HepG2 (cell line): Measurements from ENCODE around the gene SRSF3. TPM values are rescaled to one million over a fixed set of nuclear protein-coding genes. Genes with fewer than 3 reads are reported as not detected.

Source experiments
- ATAC-seq: fragments of 200-7000 bp; cut with Tn5 transposase; 3 replicates; pipeline ENCODE4 v1.9.1; 2020; ENCODE audit warnings: mild to moderate bottlenecking, moderate library complexity
- BruUV-seq: library from RNA; stranded (reverse); fragments of 400-500 nt; replicated peaks from 2 replicates; lab custom pipeline; 2021; lab: Mats Ljungman, UMichigan
- CTCF ChIA-PET: fragments of 300-600 bp; formaldehyde crosslinking; extraction: SDS; loops from one replicate; lab custom pipeline; 2021; ENCODE audit warnings: low total read pairs, inconsistent platforms, low intra/inter-chr PET ratio; lab: Yijun Ruan, JAX
- POLR2A ChIA-PET: fragments of 350-600 bp; sonication (Branson Sonifier 250); formaldehyde crosslinking; loops from one replicate; lab custom pipeline; 2020; ENCODE audit warnings: antibody characterized with exemption, inconsistent platforms; lab: Yijun Ruan, JAX
- DNase-seq: peaks from one replicate; pipeline ENCODE4 v3.0.0-alpha.2; 2015; ENCODE audit warnings: low spot score
- FAIRE-seq: peaks from 3 replicates; lab custom pipeline; 2011; peaks lifted over from hg19 to GRCh38; lab: Jason Lieb, UNC
- H2AFZ ChIP-seq: one replicate; pipeline ENCODE4 v1.6.1; 2011; ENCODE audit warnings: low read length, inconsistent platforms
- H3K27ac ChIP-seq: fragments of 300-600 bp; 3 replicates; pipeline ENCODE4 v1.8.0; 2011; ENCODE audit warnings: mixed run types, mild to moderate bottlenecking, mixed read lengths, low read length, inconsistent platforms; ENCODE audit not compliant: insufficient read depth; ENCODE audit errors: extremely low read length
- H3K27me3 ChIP-seq, 2 experiments: fragments of 200-600 bp in 1 of 2; 2 replicates in 1 of 2; 3 replicates in 1 of 2; pipeline versions ENCODE4 v1.6.0 to v1.8.0; 2011; ENCODE audit warnings: low read length in 2 of 2, mild to moderate bottlenecking in 2 of 2, moderate library complexity in 2 of 2, inconsistent platforms in 1 of 2; ENCODE audit not compliant: insufficient read depth in 2 of 2, control insufficient read depth in 1 of 2
- H3K36me3 ChIP-seq, 2 experiments: fragments of 200-600 bp in 1 of 2; replicated peaks in 1 of 2; 2 replicates in 1 of 2; 3 replicates in 1 of 2; pipeline versions ENCODE4 v1.5.1 to v1.8.0; 2011; ENCODE audit warnings: low read length in 2 of 2, inconsistent platforms in 1 of 2; ENCODE audit not compliant: insufficient read depth in 2 of 2, control insufficient read depth in 1 of 2
- H3K4me1 ChIP-seq: 2 replicates; pipeline ENCODE4 v1.5.1; 2012; ENCODE audit warnings: low read length, inconsistent platforms; ENCODE audit not compliant: insufficient read depth
- H3K4me2 ChIP-seq: 2 replicates; pipeline ENCODE4 v1.6.0; 2011; ENCODE audit warnings: low read depth, low read length, inconsistent platforms
- H3K4me3 ChIP-seq, 3 experiments: fragments of 200-600 bp in 1 of 3; sonication (generic), shearing (Covaris generic) in 1 of 3; replicated peaks in 1 of 3; 2 replicates each; pipeline ENCODE4 v1.5.1; 2011 to 2016; ENCODE audit warnings: low read length in 3 of 3, inconsistent platforms in 2 of 3, low read depth in 2 of 3, mild to moderate bottlenecking in 2 of 3, control low read depth in 1 of 3, mixed read lengths in 1 of 3; ENCODE audit not compliant: insufficient read depth in 1 of 3
- H3K79me2 ChIP-seq: one replicate; pipeline ENCODE4 v1.6.1; 2011; ENCODE audit warnings: low read length, inconsistent platforms; ENCODE audit not compliant: insufficient read depth
- H3K9ac ChIP-seq: 2 replicates; pipeline ENCODE4 v1.6.0; 2011; ENCODE audit warnings: mild to moderate bottlenecking, low read depth, low read length, inconsistent platforms; ENCODE audit not compliant: insufficient read depth
- H3K9me3 ChIP-seq: 2 replicates; pipeline ENCODE4 v1.5.1; 2012; ENCODE audit warnings: mild to moderate bottlenecking, low read length
- H4K20me1 ChIP-seq: 2 replicates; pipeline ENCODE4 v1.6.0; 2011; ENCODE audit warnings: inconsistent platforms, mild to moderate bottlenecking, low read length, moderate library complexity; ENCODE audit not compliant: insufficient read depth
- BRCA1 ChIP-seq: sonication (generic); formaldehyde crosslinking; IDR thresholded peaks from 2 replicates; pipeline ENCODE4 v1.4.0; 2020; ENCODE audit warnings: missing genetic modification reagents
- ELF4 ChIP-seq: sonication (generic); formaldehyde crosslinking; IDR thresholded peaks from 2 replicates; pipeline ENCODE4 v1.5.0; 2020; ENCODE audit warnings: missing genetic modification reagents, mild to moderate bottlenecking, moderate library complexity, borderline replicate concordance
- FOXC1 ChIP-seq: sonication (generic); formaldehyde crosslinking; IDR thresholded peaks from 2 replicates; pipeline ENCODE4 v1.8.0; 2022; ENCODE audit warnings: mild to moderate bottlenecking, missing genetic modification reagents, borderline replicate concordance
- MAFK ChIP-seq, 2 experiments: IDR thresholded peaks in 1 of 2; conservative IDR thresholded peaks in 1 of 2; 2 replicates each; pipeline ENCODE4 v1.6.1; 2011; ENCODE audit warnings: improper control_type of control experiment in 2 of 2, low read length in 2 of 2
- TCF7L2 ChIP-seq: IDR thresholded peaks from 2 replicates; pipeline ENCODE4 v1.6.1; 2011; ENCODE audit warnings: mild to moderate bottlenecking, low read depth, low read length, moderate library complexity
- TEAD3 ChIP-seq: optimal IDR thresholded peaks from 2 replicates; pipeline ENCODE3; 2016; ENCODE audit warnings: borderline replicate concordance
- ZNF251 ChIP-seq: sonication (generic); formaldehyde crosslinking; IDR thresholded peaks from 2 replicates; pipeline ENCODE4 v1.9.0; 2021; ENCODE audit warnings: mild to moderate bottlenecking, missing genetic modification reagents
- ZNF282 ChIP-seq: fragments of 450-650 bp; IDR thresholded peaks from 2 replicates; pipeline ENCODE4 v1.6.1; 2018; ENCODE audit not compliant: partially characterized antibody
- ZNF430 ChIP-seq: sonication (generic); formaldehyde crosslinking; IDR thresholded peaks from 2 replicates; pipeline ENCODE4 v1.9.0; 2021; ENCODE audit warnings: mild to moderate bottlenecking, missing genetic modification reagents
- ZNF543 ChIP-seq: sonication (generic); formaldehyde crosslinking; IDR thresholded peaks from 2 replicates; pipeline ENCODE4 v1.4.0; 2020; ENCODE audit warnings: mild to moderate bottlenecking, missing genetic modification reagents
- ZNF703 ChIP-seq: sonication (generic); formaldehyde crosslinking; IDR thresholded peaks from 2 replicates; pipeline ENCODE4 v1.5.1; 2020; ENCODE audit warnings: missing genetic modification reagents, mild to moderate bottlenecking, moderate library complexity, borderline replicate concordance
- WGBS: methylation state at CpG from one replicate; pipeline ENCODE4 v1.1.6; 2017; ENCODE audit warnings: low lambda C conversion rate; 5-methylcytosine and 5-hydroxymethylcytosine counted together
- in situ Hi-C: cut with HindIII; loops from 2 replicates; pipeline ENCODE4 v1.10.0; 2017; ENCODE audit warnings: low pct_unique_long_range_greater_than_20kb; ENCODE audit not compliant: extremely low pct_ligation_motif_present
- intact Hi-C: fragments of 100-400 bp; cut with micrococcal nuclease; formaldehyde crosslinking; loops from one replicate; pipeline ENCODE4 v1.10.0; 2022; ENCODE audit not compliant: unreplicated experiment
- polyA plus RNA-seq, 8 experiments: library from polyadenylated mRNA; depleted of rRNA in 3 of 8; stranded (reverse) in 7 of 8; unstranded in 1 of 8; fragments of >200 nt; fragmentation: Illumina TruSeq in 4 of 8; extraction: Trizol in 4 of 8; gene quantifications; 2 replicates each; pipeline versions ENCODE4 v1.2.1 to v1.2.3, GENCODE V29; 2011 to 2016; ENCODE audit warnings: low read depth in 4 of 8, missing spikeins in 1 of 8, mixed read lengths in 1 of 8; ENCODE audit not compliant: insufficient read depth in 1 of 8
- total RNA-seq, 5 experiments: library from RNA; depleted of rRNA; stranded (reverse); fragments of >200 nt; fragmentation: Illumina TruSeq; extraction: Trizol; gene quantifications; 2 replicates each; pipeline ENCODE4 v1.2.3, GENCODE V29; 2016; ENCODE audit warnings: low read depth in 1 of 5
- TF ChIP-seq, protein P1 (sequence below): sonication (generic); formaldehyde crosslinking; IDR thresholded peaks from 2 replicates; pipeline ENCODE4 v1.4.0; 2020; ENCODE audit warnings: missing genetic modification reagents, mild to moderate bottlenecking, borderline replicate concordance
- TF ChIP-seq, protein P2 (sequence below): sonication (generic); formaldehyde crosslinking; IDR thresholded peaks from 2 replicates; pipeline ENCODE4 v1.4.0; 2020; ENCODE audit warnings: missing genetic modification reagents
- TF ChIP-seq, protein P3 (sequence below): sonication (generic); formaldehyde crosslinking; IDR thresholded peaks from 2 replicates; pipeline ENCODE4 v1.4.0; 2020; ENCODE audit warnings: missing genetic modification reagents

The SRSF3 gene
- total and polyA plus RNA-seq, 2 of the 13 experiments (the other 11 are each of a cell fraction or from before 2014, with no cell fraction given): 206 to 684 TPM

DNA sequence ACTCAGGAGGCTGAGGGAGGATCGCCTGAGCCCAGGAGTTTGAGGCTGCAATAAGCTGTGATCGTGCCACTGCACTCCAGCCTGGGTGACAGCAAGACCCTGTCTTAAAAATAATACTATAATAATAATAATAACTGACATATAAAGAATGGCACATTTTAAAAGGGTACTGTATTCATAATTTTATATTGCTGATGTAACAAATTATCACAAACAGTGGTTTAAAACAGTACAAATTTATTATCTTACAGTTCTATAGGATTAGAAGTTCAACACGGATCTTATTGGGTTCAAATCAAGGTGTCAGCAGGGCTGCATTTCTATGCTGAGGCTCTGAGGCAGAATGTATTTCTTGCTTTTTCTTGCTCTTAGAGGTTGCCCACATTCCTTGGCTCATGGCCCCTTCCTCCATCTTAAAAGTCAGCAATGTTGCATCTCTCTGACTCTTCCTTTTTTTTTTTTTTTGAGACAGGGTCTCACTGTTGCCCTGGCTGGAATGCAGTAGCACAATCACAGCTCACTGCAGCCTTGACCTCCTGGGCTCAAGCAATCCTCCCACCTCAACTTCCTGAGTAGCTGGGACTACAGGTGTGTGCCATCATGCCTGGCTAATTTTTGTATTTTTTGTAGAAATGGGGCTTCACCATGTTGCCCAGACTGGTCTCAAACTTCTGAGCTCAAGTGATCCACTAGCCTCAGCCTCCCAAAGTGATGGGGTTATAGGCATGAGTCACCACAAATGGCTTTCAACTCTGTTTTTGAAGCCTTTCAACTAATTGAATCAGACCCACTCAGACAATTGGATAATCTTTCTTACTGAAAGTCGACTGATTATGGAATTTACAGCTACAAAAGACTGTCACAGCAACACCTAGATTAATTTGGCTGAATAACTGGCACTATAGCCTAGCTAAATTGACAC lies 22.8 kb upstream of the SRSF3 start:
- Histone ChIP-seq H2AFZ (no peak overlapping the region), H3K4me1 (peaks cover 71% of the 10 kb centered on the region), H3K27me3 (no peaks in the 10 kb centered on the region), H3K36me3 (no peaks in the 10 kb centered on the region), H4K20me1 (no peaks in the 10 kb centered on the region), H3K79me2 (no peaks in the 10 kb centered on the region), H3K4me2 (no peak overlapping the region), H3K4me3 (no peak overlapping the region), H3K27ac (no peak overlapping the region), H3K9ac (no peak overlapping the region), H3K9me3 (no peaks in the 10 kb centered on the region)
- in situ Hi-C loops: no loop called here
- FAIRE-seq (no peak), ATAC-seq (no peak), DNase-seq (no peak)
- intact Hi-C loops: no loop called here
- ChIA-PET CTCF (no interaction called here), POLR2A (no interaction called here)
- WGBS: 72% methylated on average over 4 of the region's 4 CpGs
- no TSS peak for BruUV-seq
- TF ChIP-seq, protein P1, sequence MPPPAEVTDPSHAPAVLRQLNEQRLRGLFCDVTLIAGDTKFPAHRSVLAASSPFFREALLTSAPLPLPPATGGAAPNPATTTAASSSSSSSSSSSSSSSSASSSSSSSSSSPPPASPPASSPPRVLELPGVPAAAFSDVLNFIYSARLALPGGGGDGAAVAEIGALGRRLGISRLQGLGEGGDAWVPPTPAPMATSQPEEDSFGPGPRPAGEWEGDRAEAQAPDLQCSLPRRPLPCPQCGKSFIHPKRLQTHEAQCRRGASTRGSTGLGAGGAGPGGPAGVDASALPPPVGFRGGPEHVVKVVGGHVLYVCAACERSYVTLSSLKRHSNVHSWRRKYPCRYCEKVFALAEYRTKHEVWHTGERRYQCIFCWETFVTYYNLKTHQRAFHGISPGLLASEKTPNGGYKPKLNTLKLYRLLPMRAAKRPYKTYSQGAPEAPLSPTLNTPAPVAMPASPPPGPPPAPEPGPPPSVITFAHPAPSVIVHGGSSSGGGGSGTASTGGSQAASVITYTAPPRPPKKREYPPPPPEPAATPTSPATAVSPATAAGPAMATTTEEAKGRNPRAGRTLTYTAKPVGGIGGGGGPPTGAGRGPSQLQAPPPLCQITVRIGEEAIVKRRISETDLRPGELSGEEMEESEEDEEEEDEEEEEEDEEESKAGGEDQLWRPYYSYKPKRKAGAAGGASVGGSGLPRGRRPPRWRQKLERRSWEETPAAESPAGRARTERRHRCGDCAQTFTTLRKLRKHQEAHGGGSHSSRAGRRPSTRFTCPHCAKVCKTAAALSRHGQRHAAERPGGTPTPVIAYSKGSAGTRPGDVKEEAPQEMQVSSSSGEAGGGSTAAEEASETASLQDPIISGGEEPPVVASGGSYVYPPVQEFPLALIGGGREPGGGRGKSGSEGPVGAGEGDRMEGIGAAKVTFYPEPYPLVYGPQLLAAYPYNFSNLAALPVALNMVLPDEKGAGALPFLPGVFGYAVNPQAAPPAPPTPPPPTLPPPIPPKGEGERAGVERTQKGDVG (CRISPR knock-in tag): no peak
- TF ChIP-seq MAFK (conservative IDR thresholded peaks at IDR 0.05 in 1 of 2, IDR thresholded peaks at IDR 0.05 in 1 of 2; ENCODE audit: low read length in 2 of 2): peak; percentile 50 to 77; a peak in 3 of 4 replicates
- no peak for TF ChIP-seq ZNF703
- TF ChIP-seq FOXC1: no peak
- no peak for TF ChIP-seq ZNF251 (CRISPR knock-in tag)
- TF ChIP-seq TCF7L2: no peak
- TF ChIP-seq, protein P2, sequence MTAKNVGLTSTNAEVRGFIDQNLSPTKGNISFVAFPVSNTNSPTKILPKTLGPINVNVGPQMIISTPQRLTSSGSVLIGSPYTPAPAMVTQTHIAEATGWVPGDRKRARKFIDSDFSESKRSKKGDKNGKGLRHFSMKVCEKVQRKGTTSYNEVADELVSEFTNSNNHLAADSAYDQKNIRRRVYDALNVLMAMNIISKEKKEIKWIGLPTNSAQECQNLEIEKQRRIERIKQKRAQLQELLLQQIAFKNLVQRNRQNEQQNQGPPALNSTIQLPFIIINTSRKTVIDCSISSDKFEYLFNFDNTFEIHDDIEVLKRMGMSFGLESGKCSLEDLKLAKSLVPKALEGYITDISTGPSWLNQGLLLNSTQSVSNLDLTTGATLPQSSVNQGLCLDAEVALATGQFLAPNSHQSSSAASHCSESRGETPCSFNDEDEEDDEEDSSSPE (CRISPR knock-in tag): no peak
- peak; percentile 72; the same call in 1 of the 2 replicates for TF ChIP-seq ZNF543 (CRISPR knock-in tag)
- no peak for TF ChIP-seq ELF4 (CRISPR knock-in tag)
- TF ChIP-seq ZNF282: no peak
- TF ChIP-seq BRCA1: no peak
- TF ChIP-seq, protein P3, sequence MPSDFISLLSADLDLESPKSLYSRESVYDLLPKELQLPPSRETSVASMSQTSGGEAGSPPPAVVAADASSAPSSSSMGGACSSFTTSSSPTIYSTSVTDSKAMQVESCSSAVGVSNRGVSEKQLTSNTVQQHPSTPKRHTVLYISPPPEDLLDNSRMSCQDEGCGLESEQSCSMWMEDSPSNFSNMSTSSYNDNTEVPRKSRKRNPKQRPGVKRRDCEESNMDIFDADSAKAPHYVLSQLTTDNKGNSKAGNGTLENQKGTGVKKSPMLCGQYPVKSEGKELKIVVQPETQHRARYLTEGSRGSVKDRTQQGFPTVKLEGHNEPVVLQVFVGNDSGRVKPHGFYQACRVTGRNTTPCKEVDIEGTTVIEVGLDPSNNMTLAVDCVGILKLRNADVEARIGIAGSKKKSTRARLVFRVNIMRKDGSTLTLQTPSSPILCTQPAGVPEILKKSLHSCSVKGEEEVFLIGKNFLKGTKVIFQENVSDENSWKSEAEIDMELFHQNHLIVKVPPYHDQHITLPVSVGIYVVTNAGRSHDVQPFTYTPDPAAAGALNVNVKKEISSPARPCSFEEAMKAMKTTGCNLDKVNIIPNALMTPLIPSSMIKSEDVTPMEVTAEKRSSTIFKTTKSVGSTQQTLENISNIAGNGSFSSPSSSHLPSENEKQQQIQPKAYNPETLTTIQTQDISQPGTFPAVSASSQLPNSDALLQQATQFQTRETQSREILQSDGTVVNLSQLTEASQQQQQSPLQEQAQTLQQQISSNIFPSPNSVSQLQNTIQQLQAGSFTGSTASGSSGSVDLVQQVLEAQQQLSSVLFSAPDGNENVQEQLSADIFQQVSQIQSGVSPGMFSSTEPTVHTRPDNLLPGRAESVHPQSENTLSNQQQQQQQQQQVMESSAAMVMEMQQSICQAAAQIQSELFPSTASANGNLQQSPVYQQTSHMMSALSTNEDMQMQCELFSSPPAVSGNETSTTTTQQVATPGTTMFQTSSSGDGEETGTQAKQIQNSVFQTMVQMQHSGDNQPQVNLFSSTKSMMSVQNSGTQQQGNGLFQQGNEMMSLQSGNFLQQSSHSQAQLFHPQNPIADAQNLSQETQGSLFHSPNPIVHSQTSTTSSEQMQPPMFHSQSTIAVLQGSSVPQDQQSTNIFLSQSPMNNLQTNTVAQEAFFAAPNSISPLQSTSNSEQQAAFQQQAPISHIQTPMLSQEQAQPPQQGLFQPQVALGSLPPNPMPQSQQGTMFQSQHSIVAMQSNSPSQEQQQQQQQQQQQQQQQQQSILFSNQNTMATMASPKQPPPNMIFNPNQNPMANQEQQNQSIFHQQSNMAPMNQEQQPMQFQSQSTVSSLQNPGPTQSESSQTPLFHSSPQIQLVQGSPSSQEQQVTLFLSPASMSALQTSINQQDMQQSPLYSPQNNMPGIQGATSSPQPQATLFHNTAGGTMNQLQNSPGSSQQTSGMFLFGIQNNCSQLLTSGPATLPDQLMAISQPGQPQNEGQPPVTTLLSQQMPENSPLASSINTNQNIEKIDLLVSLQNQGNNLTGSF (CRISPR knock-in tag): no peak
- TF ChIP-seq ZNF430 (CRISPR knock-in tag): no peak
- TF ChIP-seq TEAD3 (CRISPR knock-in tag): peak; percentile 49
